ENCODE data around the gene UFC1.
A peak's percentile ranks its signal among the peaks of the same experiment; 100 is the strongest.

The UFC1 gene

GRCh38 chr1:161153682-161154337 lies at the start of gene UFC1:
Gene UFC1, plus strand, starts transcription at chr1:161153978. Its CDS starts 20 bp downstream, at chr1:161153998.
- TF ChIP-seq CTCF (conservative IDR thresholded peaks at IDR 0.05; ENCODE audit: control insufficient read depth, insufficient read depth, low read depth, low read length) = no peak
- peak within 1 kb of the TSS; percentile 99 for H3K4me3 ChIP-seq (ENCODE audit: control insufficient read depth, low read depth, low read length)
- DNase-seq (ENCODE audit: low read depth) = peak; percentile 90

GRCh38 chr1:161106431-161106830 lies 47.3 kb upstream of the UFC1 start:
- TF ChIP-seq CTCF (conservative IDR thresholded peaks at IDR 0.05; ENCODE audit: control insufficient read depth, insufficient read depth, low read depth, low read length) = no peak
- no peak overlapping the region for H3K4me3 ChIP-seq (ENCODE audit: control insufficient read depth, low read depth, low read length)
- DNase-seq (ENCODE audit: low read depth) = peak; percentile 40

- no peak for TF ChIP-seq CTCF (conservative IDR thresholded peaks at IDR 0.05; ENCODE audit: control insufficient read depth, insufficient read depth, low read depth, low read length)
- no peak overlapping the region for H3K4me3 ChIP-seq (ENCODE audit: control insufficient read depth, low read depth, low read length)
- no peak for DNase-seq (ENCODE audit: low read depth)
These were observed 42.7 kb upstream of the UFC1 start for GRCh38 chr1:161111117-161111516.

- no peak for DNase-seq (ENCODE audit: low read depth)
- no peak for TF ChIP-seq CTCF (conservative IDR thresholded peaks at IDR 0.05; ENCODE audit: control insufficient read depth, insufficient read depth, low read depth, low read length)
- no peak overlapping the region for H3K4me3 ChIP-seq (ENCODE audit: control insufficient read depth, low read depth, low read length)
These were observed 42.3 kb upstream of the UFC1 start for GRCh38 chr1:161111527-161111926.

- TF ChIP-seq CTCF (conservative IDR thresholded peaks at IDR 0.05; ENCODE audit: control insufficient read depth, insufficient read depth, low read depth, low read length) = no peak
- no peak for DNase-seq (ENCODE audit: low read depth)
- H3K4me3 ChIP-seq (ENCODE audit: control insufficient read depth, low read depth, low read length) = no peak overlapping the region
These were observed 39.9 kb upstream of the UFC1 start for GRCh38 chr1:161113915-161114314.

GRCh38 chr1:161114556-161114955 lies 39.2 kb upstream of the UFC1 start:
- TF ChIP-seq CTCF (conservative IDR thresholded peaks at IDR 0.05; ENCODE audit: control insufficient read depth, insufficient read depth, low read depth, low read length) = no peak
- DNase-seq (ENCODE audit: low read depth) = no peak
- no peak overlapping the region for H3K4me3 ChIP-seq (ENCODE audit: control insufficient read depth, low read depth, low read length)

Data from fibroblast of mammary gland (primary cell).